ENCODE measurements around the gene PRDM9. TPM values are rescaled to one million over a fixed set of nuclear protein-coding genes. Genes with fewer than 3 reads are reported as not detected.
A peak's percentile ranks its signal among the peaks of the same experiment; 100 is the strongest.

The PRDM9 gene
- not detected for total RNA-seq
- not detected for polyA plus RNA-seq
- long read RNA-seq, donor 1 = 0 reads
- long read RNA-seq, donor 2 = 0 reads
- long read RNA-seq, donor 3 = 0 reads
- long read RNA-seq, donor 4 = 0 reads
- long read RNA-seq, donor 5 = 0 reads
- long read RNA-seq, donor 6 = 0 reads
- long read RNA-seq, donor 7 = 0 reads
- long read RNA-seq, donor 8 = 0 reads
- long read RNA-seq, donor 9 = 0 reads
- long read RNA-seq, donor 10 = 0 reads

GRCh38 chr5:23507278-23507685 lies at the start of gene PRDM9:
Gene PRDM9, plus strand, starts transcription at chr5:23507609. Its CDS starts 1,425 bp downstream, at chr5:23509034.
- no peak within 1 kb of the TSS for H3K4me3 ChIP-seq
- H3K36me3 ChIP-seq (replicated peaks in 1 of 2) = no peaks in the 10 kb centered on the region
- H3K4me1 ChIP-seq (replicated peaks in 1 of 2) = no peaks in the 10 kb centered on the region
- no peak within 1 kb of the TSS for H3K27ac ChIP-seq
- DNase-seq = peak; percentile 19 to 78 (median 42)
- WGBS, 4 donors = 67 to 94% (median 74%) methylated on average over 12 to 27 of the region's 27 CpGs
- intact Hi-C loops (cut with DNase I) = no loop called here
- TF ChIP-seq CTCF (IDR thresholded peaks at IDR 0.05) (no peak), POLR2A (IDR thresholded peaks at IDR 0.05) (no peak)
- H3K9me3 ChIP-seq (replicated peaks in 1 of 3) = no peaks in the 10 kb centered on the region
- no peaks in the 10 kb centered on the region for H3K27me3 ChIP-seq

GRCh38 chr5:23457780-23458179 lies 49.6 kb upstream of the PRDM9 start:
- no peak overlapping the region for H3K4me3 ChIP-seq
- H3K4me1 ChIP-seq (replicated peaks in 1 of 2) = no peaks in the 10 kb centered on the region
- H3K27ac ChIP-seq = no peak overlapping the region
- no peak for DNase-seq
- intact Hi-C loops (cut with DNase I) = no loop called here
- no peaks in the 10 kb centered on the region for H3K36me3 ChIP-seq (replicated peaks in 1 of 2)
- TF ChIP-seq CTCF (IDR thresholded peaks at IDR 0.05) (no peak), POLR2A (IDR thresholded peaks at IDR 0.05) (no peak)
- WGBS, 4 donors = 59 to 63% (median 61%) methylated on average over 3 of the region's 3 CpGs
- no peaks in the 10 kb centered on the region for H3K27me3 ChIP-seq
- H3K9me3 ChIP-seq (replicated peaks in 1 of 3) = no peaks in the 10 kb centered on the region

- Histone ChIP-seq H3K36me3 (replicated peaks in 1 of 2) (no peaks in the 10 kb centered on the region), H3K4me1 (replicated peaks in 1 of 2) (no peaks in the 10 kb centered on the region), H3K27ac (no peak overlapping the region), H3K27me3 (no peaks in the 10 kb centered on the region), H3K4me3 (no peak overlapping the region), H3K9me3 (replicated peaks in 1 of 3) (no peaks in the 10 kb centered on the region)
- 87 to 92% (median 90%) methylated on average over 3 of the region's 3 CpGs for WGBS, 4 donors
- no peak for TF ChIP-seq POLR2A (IDR thresholded peaks at IDR 0.05)
- TF ChIP-seq CTCF (IDR thresholded peaks at IDR 0.05) = no peak
- intact Hi-C loops (cut with DNase I) = no loop called here
- no peak for DNase-seq
Observed at GRCh38 chr5:23459214-23459613, 48.2 kb upstream of the PRDM9 start.

GRCh38 chr5:23461576-23461975 lies 45.8 kb upstream of the PRDM9 start:
- 82 to 97% (median 88%) methylated on average over 1 of the region's 1 CpG for WGBS, 4 donors
- no peak for DNase-seq

More at GRCh38 chr5:23461576-23461975, 45.8 kb upstream of the PRDM9 start:
- TF ChIP-seq CTCF (IDR thresholded peaks at IDR 0.05) (no peak), POLR2A (IDR thresholded peaks at IDR 0.05) (no peak)
- intact Hi-C loops (cut with DNase I) = no loop called here
- H3K36me3 ChIP-seq (replicated peaks in 1 of 2) = no peaks in the 10 kb centered on the region
- no peak overlapping the region for H3K27ac ChIP-seq
- H3K27me3 ChIP-seq = no peaks in the 10 kb centered on the region
- no peaks in the 10 kb centered on the region for H3K9me3 ChIP-seq (replicated peaks in 1 of 3)
- H3K4me3 ChIP-seq = no peak overlapping the region
- H3K4me1 ChIP-seq (replicated peaks in 1 of 2) = no peaks in the 10 kb centered on the region

Measured in adrenal gland (tissue), 19 donors.